ENCODE measurements around the gene ACY1. TPM values are rescaled to one million over a fixed set of nuclear protein-coding genes. Genes with fewer than 3 reads are reported as not detected.

Gene ACY1
- total RNA-seq, 1 experiment from 2014 or later, result 62.6 TPM

- no peaks in the 10 kb centered on the region for H3K9me3 ChIP-seq (ENCODE audit: control insufficient read depth, low read depth, low read length)
- H2BK20ac ChIP-seq (ENCODE audit: low read depth, low read length, poor library complexity, severe bottlenecking), result no peak overlapping the region
- no peak overlapping the region for H4K5ac ChIP-seq (ENCODE audit: insufficient read length, low read depth, low read length)
- H2BK12ac ChIP-seq (ENCODE audit: insufficient read length, low read depth, low read length), result no peak overlapping the region
- no peak overlapping the region for H3K4ac ChIP-seq (ENCODE audit: low read depth, low read length)
- no peak overlapping the region for H3K23ac ChIP-seq (ENCODE audit: insufficient read length, low read depth, low read length)
- H3K27me3 ChIP-seq (ENCODE audit: insufficient read depth, low read length), result no peaks in the 10 kb centered on the region
- no peak overlapping the region for H3T11ph ChIP-seq (ENCODE audit: low read length)
- H3K4me3 Mint-ChIP-seq, result no peak overlapping the region
- H3K4me1 ChIP-seq (ENCODE audit: insufficient read depth, low read length), result no peaks in the 10 kb centered on the region
- no peaks in the 10 kb centered on the region for H4K20me1 ChIP-seq (ENCODE audit: control insufficient read depth, insufficient read depth, insufficient read length)
- H2AFZ ChIP-seq (ENCODE audit: low read length), result no peak overlapping the region
- H2BK120ac ChIP-seq (ENCODE audit: low read depth, low read length, poor library complexity, severe bottlenecking), result no peak overlapping the region
- no peak overlapping the region for H3K14ac ChIP-seq (ENCODE audit: insufficient read depth, low read length)
- H3K79me1 ChIP-seq (ENCODE audit: insufficient read depth, low read depth, low read length, poor library complexity, severe bottlenecking), result no peaks in the 10 kb centered on the region
- H2BK5ac ChIP-seq (ENCODE audit: insufficient read length, low read length), result no peak overlapping the region
- no CpG with 5 or more reads among the region's 6 CpGs for WGBS (ENCODE audit: extremely low coverage, insufficient read length, low lambda C conversion rate)
- no peaks in the 10 kb centered on the region for H3K79me2 ChIP-seq (ENCODE audit: insufficient read depth, low read length)
- H3K56ac ChIP-seq (ENCODE audit: insufficient read length, low read depth, low read length), result no peak overlapping the region
- no peaks in the 10 kb centered on the region for H3K36me3 Mint-ChIP-seq (ENCODE audit: insufficient read depth in 1 of 3, low read depth in 3 of 3)
- no peak overlapping the region for H3K27ac Mint-ChIP-seq
- peaks cover 2% of the 10 kb centered on the region for H3K27me3 Mint-ChIP-seq (ENCODE audit: low read depth)
- TF ChIP-seq CTCF (conservative IDR thresholded peaks at IDR 0.05), result no peak
- peaks cover 2 to 11% of the 10 kb centered on the region in 2 experiments; a peak in 3 of 4 replicates for H3K4me1 Mint-ChIP-seq
- H4K8ac ChIP-seq (replicated peaks; ENCODE audit: insufficient read length, low read depth, low read length), result no peak overlapping the region
- H3K4me2 ChIP-seq (ENCODE audit: insufficient read depth, insufficient read length, low read length), result no peak overlapping the region
- no peak overlapping the region for H3K9ac ChIP-seq (ENCODE audit: extremely low read depth, insufficient read length, low read length)
- DNase-seq, result no peak
- no peak overlapping the region for H3K27ac ChIP-seq (ENCODE audit: insufficient read length, low read depth, low read length)
- no peaks in the 10 kb centered on the region for H3K9me3 Mint-ChIP-seq
- no peak overlapping the region for H4K91ac ChIP-seq (ENCODE audit: insufficient read length, low read depth, low read length)
- no peak overlapping the region for H3K18ac ChIP-seq (ENCODE audit: insufficient read length, low read depth, low read length)
- no peak overlapping the region for H2BK15ac ChIP-seq (ENCODE audit: low read depth, low read length)
- no peaks in the 10 kb centered on the region for H3K23me2 ChIP-seq (ENCODE audit: insufficient read length, low read depth, low read length, poor library complexity, severe bottlenecking)
- H2AK5ac ChIP-seq (ENCODE audit: insufficient read length, low read length), result no peak overlapping the region
These were observed 30.7 kb downstream of the ACY1 start for GRCh38 chr3:52013802-52014598.

Measured in H9 (cell line).